Measurements from ENCODE around the gene WDR4.
"Not testable (repeated sequence)": the region's sequence is repeated elsewhere in the genome, so short reads cannot be mapped to it uniquely, and the experiment has no call there.

Gene WDR4

GRCh38 chr21:42851812-42852665 lies 27.3 kb downstream of the WDR4 start:
- DNase-seq, result no peak

DNA sequence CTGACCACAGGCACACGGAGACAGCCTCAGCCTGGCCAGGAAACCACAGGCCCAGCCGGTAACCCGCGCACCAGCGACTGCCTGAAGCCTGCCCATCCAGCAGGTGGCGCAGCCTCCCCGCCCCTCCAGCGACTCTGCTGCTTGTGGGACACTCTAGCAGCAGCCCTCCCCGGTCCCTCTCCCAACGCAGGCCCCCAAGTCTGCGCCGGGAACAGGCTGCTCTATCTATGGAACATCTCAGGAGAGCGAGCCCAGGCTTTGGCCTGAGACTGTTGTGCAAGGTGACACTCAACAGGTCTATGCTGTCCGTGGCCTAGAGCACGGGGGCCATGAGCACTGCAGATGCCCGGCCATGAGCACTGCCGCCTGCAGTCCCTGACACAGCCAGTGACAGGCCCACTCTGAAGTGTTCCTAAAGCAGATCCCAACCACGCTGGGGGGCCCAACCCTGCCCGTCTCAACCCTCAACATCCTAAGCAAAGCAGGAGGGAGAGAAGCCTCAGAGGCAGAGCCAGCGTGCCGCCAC lies 28.4 kb downstream of the WDR4 start:
- no peak for DNase-seq

- DNase-seq, result no peak
Measured at GRCh38 chr21:42850463-42850862, 28.9 kb downstream of the WDR4 start.

DNA sequence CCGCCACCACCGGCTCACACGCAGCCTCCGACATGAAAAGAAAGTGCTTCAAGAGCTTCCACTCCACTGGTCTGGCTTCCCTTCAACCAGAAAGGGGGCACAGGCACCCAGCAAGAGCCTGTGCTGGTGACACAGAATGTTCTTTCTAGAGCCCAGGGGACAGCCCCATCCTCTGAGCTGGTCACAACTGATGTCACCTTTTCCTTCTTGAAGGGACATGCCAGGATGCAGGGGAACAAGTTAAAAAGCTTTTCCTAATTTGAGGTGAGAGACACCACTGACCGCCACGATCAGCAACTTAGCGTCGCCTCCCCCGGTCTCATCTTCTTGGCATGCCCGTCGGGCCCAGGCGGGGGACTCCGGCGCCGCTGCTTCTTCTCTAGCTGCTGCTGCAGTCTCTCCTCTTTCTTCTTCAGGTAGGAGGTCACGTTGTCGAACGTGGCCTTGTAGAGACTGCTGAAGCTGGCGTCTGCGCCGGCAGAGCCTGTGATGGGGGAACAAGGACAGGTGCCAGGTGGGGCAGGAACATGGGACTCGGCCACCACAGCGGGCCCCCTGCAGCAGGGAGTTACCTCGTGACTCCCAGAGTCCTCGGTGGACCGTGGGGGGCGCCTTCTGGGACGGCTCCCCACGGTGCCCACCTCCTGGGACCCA lies 29.5 kb downstream of the WDR4 start:
- no peak for DNase-seq

- DNase-seq, result no peak
Measured at GRCh38 chr21:42848932-42849758, 30.2 kb downstream of the WDR4 start.

GRCh38 chr21:42848144-42848931 lies 31.0 kb downstream of the WDR4 start:
- DNase-seq, result not testable (repeated sequence)

GRCh38 chr21:42847726-42848125 lies 31.6 kb downstream of the WDR4 start:
- no peak for DNase-seq

GRCh38 chr21:42847051-42847707 lies 32.2 kb downstream of the WDR4 start:
- DNase-seq, result no peak

DNA sequence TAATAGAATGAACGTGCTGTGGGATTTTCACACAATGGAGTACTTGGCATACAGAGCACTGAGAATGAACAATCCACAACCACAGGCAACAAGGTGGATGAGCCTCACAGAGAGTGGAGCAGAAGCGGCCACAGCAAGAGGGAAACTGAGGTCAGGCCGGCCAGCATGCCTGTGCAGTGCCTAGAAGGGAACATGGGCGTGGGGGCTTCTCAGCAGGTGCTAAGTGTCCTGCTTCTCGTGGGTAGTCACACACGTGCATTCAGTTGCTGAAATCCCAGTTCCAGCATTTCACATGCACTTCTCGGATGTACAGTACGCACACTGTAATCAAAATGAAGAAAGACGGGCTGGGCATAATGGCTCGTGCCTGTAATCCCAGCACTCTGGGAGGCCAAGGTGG lies 33.1 kb downstream of the WDR4 start:
- no peak for DNase-seq

DNA sequence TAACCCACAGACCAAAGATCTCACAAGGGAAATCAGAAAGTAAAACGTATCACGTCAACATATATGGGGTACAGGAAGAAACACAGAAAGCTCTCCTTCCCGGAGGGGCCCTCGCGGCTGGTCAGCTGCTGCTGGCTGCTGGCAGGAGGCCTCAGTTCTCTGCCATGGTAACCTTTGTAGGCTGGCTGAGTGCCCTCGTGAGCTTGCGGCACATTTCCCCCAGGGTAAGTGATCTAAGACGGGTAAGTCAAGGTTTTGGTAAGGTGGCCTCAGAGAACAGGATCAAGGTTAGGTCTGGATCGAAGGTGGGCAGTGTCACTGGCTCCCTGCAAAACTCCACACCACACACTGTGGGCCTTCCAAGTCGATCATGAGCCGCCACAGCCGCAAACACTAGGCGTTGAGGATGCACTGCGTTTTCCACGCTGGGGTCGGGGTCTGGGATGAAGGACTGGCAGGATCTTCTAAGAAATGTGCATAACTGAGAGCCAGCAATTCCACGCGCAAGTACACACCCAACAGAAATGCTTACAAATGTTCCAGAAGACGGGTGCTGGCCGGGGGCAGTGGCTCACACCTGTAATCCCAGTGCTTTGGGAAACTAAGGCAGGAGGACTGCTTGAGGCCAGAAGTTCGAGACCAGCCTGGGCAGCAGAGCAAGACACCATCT lies 33.9 kb downstream of the WDR4 start:
- DNase-seq, result no peak

DNA sequence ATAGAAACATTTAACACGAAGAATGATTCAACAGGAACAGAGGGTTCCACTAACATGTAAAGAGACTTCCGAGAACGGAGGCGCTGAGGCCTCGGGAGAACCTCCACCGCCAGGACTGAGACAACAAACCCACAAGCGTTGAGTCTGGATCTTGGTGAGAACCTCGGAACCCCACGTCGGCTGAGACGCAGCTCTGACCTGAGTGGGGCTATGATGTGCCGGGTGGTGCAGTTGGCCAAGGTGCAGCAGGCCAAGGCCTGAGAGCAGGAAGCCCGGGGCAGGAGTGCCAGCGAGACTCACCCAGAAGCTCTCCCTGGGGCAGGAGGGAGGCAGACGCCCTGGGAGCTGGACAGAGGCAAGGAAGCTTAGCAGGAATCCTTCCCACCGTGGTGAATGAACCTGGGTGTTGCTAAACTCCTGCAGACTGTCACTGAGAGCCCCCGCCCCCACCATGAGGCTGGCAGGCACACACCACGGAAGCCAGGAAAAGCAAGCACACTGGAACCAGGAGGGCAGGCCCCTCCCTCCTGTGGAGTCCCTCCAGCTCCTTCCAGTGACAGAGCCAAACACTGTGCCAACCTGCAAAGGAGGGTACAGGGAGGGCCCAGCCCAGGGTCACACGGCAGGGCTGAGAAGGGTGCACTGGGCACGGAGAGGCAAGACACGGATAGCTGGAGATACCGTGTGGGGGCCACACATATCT lies 34.8 kb downstream of the WDR4 start:
- no peak for DNase-seq

DNA sequence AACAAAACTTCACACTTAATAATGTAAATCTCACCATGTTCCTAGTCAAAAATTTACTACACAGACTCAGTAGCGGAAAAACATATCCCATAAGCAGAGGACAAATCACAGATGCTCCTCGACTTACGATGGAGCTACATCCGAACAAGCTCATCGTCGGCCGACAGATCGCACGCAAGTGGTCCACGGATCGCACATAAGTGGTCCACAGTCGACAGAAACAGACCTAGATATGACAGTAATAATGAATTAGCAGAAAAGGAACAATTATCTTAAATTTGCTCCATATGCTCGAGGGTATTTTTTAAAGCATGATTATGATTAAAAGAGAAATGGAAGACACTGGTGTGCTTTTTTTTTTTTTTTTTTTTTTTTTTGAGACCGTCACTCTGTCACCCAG lies 36.3 kb downstream of the WDR4 start:
- no peak for DNase-seq

DNA sequence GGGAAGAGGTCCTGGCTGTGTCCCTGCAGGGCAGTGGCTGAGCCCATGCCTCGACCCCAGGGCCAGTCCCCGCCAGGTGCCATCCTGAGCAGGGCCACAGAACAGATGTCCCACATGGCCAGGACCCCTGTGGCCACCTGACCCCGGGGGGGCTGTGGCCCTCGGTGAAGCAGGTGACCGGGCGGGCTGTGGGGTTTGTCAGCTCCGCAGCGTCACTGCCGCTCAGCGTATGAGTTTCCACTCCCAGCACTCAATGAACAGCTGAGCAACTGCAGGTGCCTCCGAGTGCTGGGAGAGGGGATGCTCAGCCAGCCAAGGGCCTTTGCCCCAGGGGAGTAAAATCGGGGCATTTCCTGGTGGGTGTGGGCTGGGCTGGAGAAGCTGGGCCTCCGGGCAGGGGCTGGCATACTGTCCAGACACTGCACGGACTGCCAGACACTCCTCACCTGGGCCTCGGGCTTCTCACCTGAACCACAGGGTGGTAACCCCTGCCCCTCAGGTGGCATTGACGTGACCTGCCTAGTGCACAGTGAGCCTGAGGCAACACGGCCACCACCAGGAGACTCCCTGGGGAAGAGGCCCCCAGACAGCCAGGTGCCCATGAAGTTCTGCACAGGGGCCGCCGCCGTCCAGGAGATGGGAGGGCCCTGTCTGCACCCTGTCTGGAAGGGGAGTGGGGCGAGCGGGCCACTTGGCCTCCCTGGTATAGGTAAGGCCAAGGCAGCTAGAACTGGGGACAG lies 37.3 kb downstream of the WDR4 start:
- DNase-seq, result not testable (repeated sequence)

GRCh38 chr21:42841156-42841915 lies 38.0 kb downstream of the WDR4 start:
- DNase-seq, result no peak

GRCh38 chr21:42840411-42841155 lies 38.8 kb downstream of the WDR4 start:
- no peak for DNase-seq

- DNase-seq, result no peak
Measured at GRCh38 chr21:42839271-42840231, 39.8 kb downstream of the WDR4 start.

DNA sequence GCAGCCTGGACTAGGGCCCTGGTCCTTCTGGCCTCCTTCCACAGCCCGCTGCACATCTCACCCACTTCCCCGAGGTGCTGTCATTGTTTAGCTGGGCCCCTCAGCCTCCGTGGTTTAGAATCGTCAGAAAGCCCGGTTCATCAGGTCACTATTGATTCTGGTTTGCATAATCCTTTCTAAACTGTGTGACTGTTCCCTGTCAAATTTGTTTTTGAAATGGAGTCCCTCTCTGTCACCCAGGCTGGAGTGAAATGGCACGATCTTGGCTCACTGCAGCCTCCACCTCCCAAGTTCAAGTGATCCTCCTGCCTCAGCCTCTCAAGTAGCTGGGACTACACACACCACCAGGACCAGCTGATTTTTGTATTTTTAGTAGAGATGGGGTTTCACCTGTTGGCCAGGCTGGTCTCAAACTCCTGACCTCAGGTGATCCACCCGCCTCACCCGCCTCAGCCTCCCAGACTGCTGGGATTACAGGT lies 41.1 kb downstream of the WDR4 start:
- DNase-seq, result not testable (repeated sequence)
